Endothelial cell of umbilical vein (primary cell): ENCODE results near the gene TEC. TPM values are rescaled to one million over a fixed set of nuclear protein-coding genes. Genes with fewer than 3 reads are reported as not detected.

Source experiments
- BruUV-seq: library from RNA; stranded (reverse); fragments of 400-500 nt; replicated peaks from 2 replicates; lab custom pipeline; 2021; lab: Mats Ljungman, UMichigan
- CTCF ChIA-PET: fragments of 300-600, 350-600 bp; sonication (Branson Sonifier 250); formaldehyde crosslinking; loops from one replicate; lab custom pipeline; 2021; ENCODE audit warnings: antibody characterized with exemption, inconsistent platforms; lab: Charles Lee
- POLR2A ChIA-PET: fragments of 300-600, 350-600 bp; sonication (Branson Sonifier 250); formaldehyde crosslinking; loops from one replicate; lab custom pipeline; 2021; ENCODE audit warnings: antibody characterized with exemption, inconsistent platforms; lab: Charles Lee
- DNase-seq: peaks from one replicate; pipeline ENCODE4 v3.0.0-alpha.2; 2011; ENCODE audit warnings: low read depth, low spot score
- FAIRE-seq: peaks from 2 replicates; lab custom pipeline; 2011; peaks lifted over from hg19 to GRCh38; lab: Jason Lieb, UNC
- H2AFZ ChIP-seq: 2 replicates; pipeline ENCODE4 v1.6.0; 2012; ENCODE audit warnings: low read depth, low read length, control low read depth, inconsistent platforms
- H3K27ac ChIP-seq: 2 replicates; pipeline ENCODE4 v1.5.1; 2011; ENCODE audit warnings: low read depth, mild to moderate bottlenecking, control low read depth, low read length, moderate library complexity; ENCODE audit not compliant: insufficient read depth
- H3K27me3 ChIP-seq, 2 experiments: 2 replicates each; pipeline versions ENCODE4 v1.6.0 to v1.6.1; 2011; ENCODE audit warnings: low read length in 2 of 2, mixed read lengths in 1 of 2; ENCODE audit not compliant: control insufficient read depth in 2 of 2, insufficient read depth in 2 of 2
- H3K36me3 ChIP-seq, 2 experiments: 2 replicates in 1 of 2; 3 replicates in 1 of 2; pipeline ENCODE4 v1.5.1; 2011; ENCODE audit warnings: low read length in 2 of 2, mild to moderate bottlenecking in 1 of 2, moderate library complexity in 1 of 2; ENCODE audit not compliant: control insufficient read depth in 2 of 2, insufficient read depth in 2 of 2; ENCODE audit errors: extremely low read depth in 1 of 2
- H3K4me1 ChIP-seq: 3 replicates; pipeline ENCODE4 v1.5.1; 2011; ENCODE audit warnings: mild to moderate bottlenecking, low read length; ENCODE audit not compliant: control insufficient read depth, insufficient read depth; ENCODE audit errors: extremely low read depth
- H3K4me2 ChIP-seq: 2 replicates; pipeline ENCODE4 v1.6.1; 2011; ENCODE audit warnings: low read length, control low read depth, mixed read lengths; ENCODE audit not compliant: insufficient read depth
- H3K4me3 ChIP-seq, 3 experiments: fragments of 200-600 bp in 1 of 3; sonication (generic), shearing (Covaris generic) in 1 of 3; replicated peaks in 1 of 3; 2 replicates each; pipeline ENCODE4 v1.5.1; 2011 to 2016; ENCODE audit warnings: control low read depth in 3 of 3, low read length in 3 of 3, mild to moderate bottlenecking in 2 of 3, inconsistent platforms in 1 of 3, low read depth in 1 of 3, moderate library complexity in 1 of 3; ENCODE audit not compliant: insufficient read depth in 1 of 3
- H3K79me2 ChIP-seq: 2 replicates; pipeline ENCODE4 v1.6.0; 2012; ENCODE audit warnings: low read length, inconsistent platforms; ENCODE audit not compliant: control insufficient read depth, insufficient read depth
- H3K9ac ChIP-seq: replicated peaks from 2 replicates; pipeline ENCODE3; 2011; ENCODE audit warnings: low read length, control low read depth; ENCODE audit not compliant: insufficient read depth; ENCODE audit errors: extremely low read depth
- H3K9me1 ChIP-seq: replicated peaks from 3 replicates; pipeline ENCODE4 v1.6.0; 2011; ENCODE audit warnings: mild to moderate bottlenecking, low read length; ENCODE audit not compliant: control insufficient read depth, insufficient read depth; ENCODE audit errors: extremely low read depth
- H3K9me3 ChIP-seq: replicated peaks from 2 replicates; pipeline ENCODE4 v1.5.1; 2012; ENCODE audit warnings: low read length, inconsistent platforms; ENCODE audit not compliant: control insufficient read depth, insufficient read depth
- H4K20me1 ChIP-seq: replicated peaks from 2 replicates; pipeline ENCODE3; 2011; ENCODE audit warnings: mild to moderate bottlenecking, low read length; ENCODE audit not compliant: control insufficient read depth, insufficient read depth; ENCODE audit errors: extremely low read depth
- CTCF ChIP-seq, 2 donors: IDR thresholded peaks; 1 replicate in 1 of 2; 2 replicates in 1 of 2; pipeline ENCODE4 v1.5.1; 2011; ENCODE audit warnings: low read length in 2 of 2, mild to moderate bottlenecking in 2 of 2, moderate library complexity in 2 of 2, control low read depth in 1 of 2, inconsistent platforms in 1 of 2, low read depth in 1 of 2; ENCODE audit not compliant: insufficient read depth in 1 of 2; ENCODE audit errors: extremely low read depth in 1 of 2
- EZH2 ChIP-seq: IDR thresholded peaks from 2 replicates; pipeline ENCODE4 v1.6.1; 2012; ENCODE audit warnings: borderline replicate concordance, low read depth, mild to moderate bottlenecking, moderate library complexity, low read length, inconsistent platforms; ENCODE audit not compliant: severe bottlenecking
- FOS ChIP-seq: IDR thresholded peaks from 2 replicates; pipeline ENCODE4 v1.6.1; 2011; ENCODE audit warnings: mild to moderate bottlenecking, low read length, moderate library complexity, borderline replicate concordance; ENCODE audit not compliant: insufficient read depth
- GATA2 ChIP-seq: IDR thresholded peaks from 2 replicates; pipeline ENCODE4 v1.7.0; 2011; ENCODE audit warnings: low read depth, mild to moderate bottlenecking, moderate library complexity, mixed read lengths, low read length; ENCODE audit not compliant: insufficient read length, insufficient read depth
- JUN ChIP-seq: IDR thresholded peaks from 2 replicates; pipeline ENCODE4 v1.6.1; 2011; ENCODE audit warnings: borderline replicate concordance, low read depth; ENCODE audit not compliant: insufficient read length, insufficient read depth
- MAX ChIP-seq: IDR thresholded peaks from 2 replicates; pipeline ENCODE4 v1.6.1; 2011; ENCODE audit not compliant: insufficient read depth, insufficient read length
- MYC ChIP-seq: IDR thresholded peaks from one replicate; pipeline ENCODE4 v1.6.1; 2011; ENCODE audit warnings: mild to moderate bottlenecking, low read depth, low read length
- POLR2A ChIP-seq: IDR thresholded peaks from 2 replicates; pipeline ENCODE4 v1.6.1; 2012; ENCODE audit warnings: low read depth, mild to moderate bottlenecking, control low read depth, low read length
- POLR2AphosphoS5 ChIP-seq: IDR thresholded peaks from 2 replicates; pipeline ENCODE4 v1.6.1; 2012; ENCODE audit warnings: low read depth, mild to moderate bottlenecking, control low read depth, low read length, moderate library complexity; ENCODE audit not compliant: insufficient read depth
- dilution Hi-C: fragments of 300-500 bp; cut with MboI; formaldehyde crosslinking; loops from one replicate; pipeline ENCODE4 v1.15.0; 2019; ENCODE audit warnings: low sequenced_read_pairs; ENCODE audit not compliant: extremely low pct_ligation_motif_present
- intact Hi-C: fragments of 100-400 bp; cut with micrococcal nuclease; formaldehyde crosslinking; loops from one replicate; pipeline ENCODE4 v1.10.0; 2022
- polyA plus RNA-seq, 4 experiments: library from polyadenylated mRNA; depleted of rRNA in 3 of 4; stranded (reverse) in 3 of 4; unstranded in 1 of 4; fragments of >200 nt; gene quantifications; 2 replicates each; pipeline versions ENCODE4 v1.2.1 to v1.2.3, GENCODE V29; 2011 to 2012; ENCODE audit warnings: missing spikeins in 1 of 4
- total RNA-seq: library from RNA; stranded (reverse); gene quantifications from 2 replicates; pipeline ENCODE4 v1.2.3, GENCODE V29; 2021

Gene TEC
- total and polyA plus RNA-seq, 2 donors (not counting 3 experiments of a cell fraction or from before 2014, with no cell fraction given) = 0.08 to 0.86 TPM

- peak; percentile 8 for FAIRE-seq
Measured at GRCh38 chr4:48307528-48307927, 37.9 kb upstream of the TEC start.

More at GRCh38 chr4:48307528-48307927, 37.9 kb upstream of the TEC start:
- ChIA-PET CTCF (no interaction called here), POLR2A (no interaction called here)
- dilution Hi-C loops = no loop called here
- Histone ChIP-seq H3K9me1 (no peaks in the 10 kb centered on the region), H4K20me1 (no peaks in the 10 kb centered on the region), H3K36me3 (no peaks in the 10 kb centered on the region), H3K4me3 (no peak overlapping the region), H2AFZ (no peak overlapping the region), H3K27ac (no peak overlapping the region), H3K4me2 (no peak overlapping the region), H3K27me3 (peaks cover 4 to 10% of the 10 kb centered on the region in 2 experiments), H3K79me2 (no peaks in the 10 kb centered on the region), H3K4me1 (no peaks in the 10 kb centered on the region), H3K9me3 (no peaks in the 10 kb centered on the region), H3K9ac (no peak overlapping the region)
- TF ChIP-seq EZH2 = no peak
- no peak for TF ChIP-seq POLR2AphosphoS5
- TF ChIP-seq GATA2 = no peak
- TF ChIP-seq CTCF (IDR thresholded peaks at IDR 0.05; ENCODE audit: extremely low read depth in 1 of 2, insufficient read depth in 1 of 2, low read depth in 1 of 2, low read length in 2 of 2) = no peak
- no peak for TF ChIP-seq MAX
- no peak for TF ChIP-seq MYC
- no peak for TF ChIP-seq FOS
- TF ChIP-seq JUN = no peak
- no peak for TF ChIP-seq POLR2A
- BruUV-seq = no TSS peak
- DNase-seq = no peak
- intact Hi-C loops = no loop called here
